GM21717 (cell line): Measurements from ENCODE around the gene KCNMB2.

ENCODE experiments used
- ATAC-seq: cut with Tn5 transposase; IDR thresholded peaks from one replicate; pipeline ENCODE4 v1.9.1; 2021; ENCODE audit warnings: mild to moderate bottlenecking, moderate library complexity; ENCODE audit not compliant: unreplicated experiment

Gene KCNMB2

GRCh38 chr3:178685591-178685906, 149.3 kb downstream of the KCNMB2 start:
- ATAC-seq = no peak

- ATAC-seq = no peak
Measured at GRCh38 chr3:178686826-178687225, 150.6 kb downstream of the KCNMB2 start.

GRCh38 chr3:178690571-178690970, 154.3 kb downstream of the KCNMB2 start:
- no peak for ATAC-seq

- ATAC-seq = no peak
Measured at GRCh38 chr3:178699364-178699763, 163.1 kb downstream of the KCNMB2 start.

GRCh38 chr3:178699810-178700209, 163.6 kb downstream of the KCNMB2 start:
- no peak for ATAC-seq

- ATAC-seq = no peak
Measured at GRCh38 chr3:178703268-178703975, 167.2 kb downstream of the KCNMB2 start.

- peak; percentile 45 for ATAC-seq
Measured at GRCh38 chr3:178705925-178706324, 169.7 kb downstream of the KCNMB2 start.

GRCh38 chr3:178706411-178706810, 170.2 kb downstream of the KCNMB2 start:
- no peak for ATAC-seq

GRCh38 chr3:178707311-178708031, 171.2 kb downstream of the KCNMB2 start:
- ATAC-seq = peak; percentile 60

- no peak for ATAC-seq
Measured at GRCh38 chr3:178709051-178709450, 172.8 kb downstream of the KCNMB2 start.

GRCh38 chr3:178711753-178712152, 175.5 kb downstream of the KCNMB2 start:
- no peak for ATAC-seq

- ATAC-seq = no peak
Measured at GRCh38 chr3:178712247-178712646, 176.0 kb downstream of the KCNMB2 start.

GRCh38 chr3:178714925-178715832, 178.9 kb downstream of the KCNMB2 start:
- no peak for ATAC-seq

GRCh38 chr3:178718995-178719635, 182.9 kb downstream of the KCNMB2 start:
- no peak for ATAC-seq

GRCh38 chr3:178732824-178733223, 196.6 kb downstream of the KCNMB2 start:
- no peak for ATAC-seq

GRCh38 chr3:178735032-178735674, 198.9 kb downstream of the KCNMB2 start:
- no peak for ATAC-seq

GRCh38 chr3:178736300-178736699, 200.1 kb downstream of the KCNMB2 start:
- no peak for ATAC-seq

GRCh38 chr3:178739720-178740119, 203.5 kb downstream of the KCNMB2 start:
- ATAC-seq = no peak

GRCh38 chr3:178741020-178741419, 204.8 kb downstream of the KCNMB2 start:
- ATAC-seq = no peak

- ATAC-seq = no peak
Measured at GRCh38 chr3:178743297-178743696, 207.1 kb downstream of the KCNMB2 start.
